ENCODE measurements around the gene ADRA2C. TPM values are rescaled to one million over a fixed set of nuclear protein-coding genes. Genes with fewer than 3 reads are reported as not detected.

ADRA2C gene
- total and polyA plus RNA-seq, 2 experiments from 2014 or later = 3.0 to 16.6 TPM

DNA sequence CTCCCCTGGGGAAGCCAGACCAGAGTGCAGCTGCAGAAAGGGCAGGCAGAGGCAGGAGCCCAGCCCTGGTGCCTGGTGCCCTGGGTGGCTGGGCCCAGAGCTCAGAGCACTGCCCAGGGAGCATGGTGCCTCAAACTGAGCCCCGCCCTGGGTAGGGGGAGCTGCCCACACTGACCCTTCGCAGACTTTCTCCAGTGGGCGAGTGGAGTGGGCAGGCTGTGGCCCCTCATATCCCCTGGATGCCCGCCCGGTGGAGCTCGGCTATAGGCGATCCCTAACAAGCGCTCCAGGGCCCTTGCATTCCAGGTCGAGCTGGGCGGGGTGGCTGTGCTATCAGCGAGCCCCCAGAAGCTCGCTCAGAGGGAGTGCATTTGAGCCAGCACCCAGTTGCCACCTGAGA is 17.1 kb upstream of the ADRA2C start:
- ATAC-seq (no peak), DNase-seq (ENCODE audit: low spot score) (no peak)
- H3K9me2 ChIP-seq (ENCODE audit: insufficient read depth) = no peaks in the 10 kb centered on the region
- H3K79me2 ChIP-seq (replicated peaks; ENCODE audit: insufficient read depth) = no peaks in the 10 kb centered on the region
- H3K4me3 ChIP-seq = no peak overlapping the region
- no peak for TF ChIP-seq EZH2 (IDR thresholded peaks at IDR 0.05; ENCODE audit: low read depth, unreplicated experiment)
- TF ChIP-seq ZNF331 (CRISPR knock-in tag; IDR thresholded peaks at IDR 0.05; ENCODE audit: low read depth) = no peak
- no peak for TF ChIP-seq STAT1 (IDR thresholded peaks at IDR 0.05; ENCODE audit: unreplicated experiment)
- no peak for TF ChIP-seq NANOG (IDR thresholded peaks at IDR 0.05; ENCODE audit: borderline replicate concordance)
- TF ChIP-seq, protein P1, sequence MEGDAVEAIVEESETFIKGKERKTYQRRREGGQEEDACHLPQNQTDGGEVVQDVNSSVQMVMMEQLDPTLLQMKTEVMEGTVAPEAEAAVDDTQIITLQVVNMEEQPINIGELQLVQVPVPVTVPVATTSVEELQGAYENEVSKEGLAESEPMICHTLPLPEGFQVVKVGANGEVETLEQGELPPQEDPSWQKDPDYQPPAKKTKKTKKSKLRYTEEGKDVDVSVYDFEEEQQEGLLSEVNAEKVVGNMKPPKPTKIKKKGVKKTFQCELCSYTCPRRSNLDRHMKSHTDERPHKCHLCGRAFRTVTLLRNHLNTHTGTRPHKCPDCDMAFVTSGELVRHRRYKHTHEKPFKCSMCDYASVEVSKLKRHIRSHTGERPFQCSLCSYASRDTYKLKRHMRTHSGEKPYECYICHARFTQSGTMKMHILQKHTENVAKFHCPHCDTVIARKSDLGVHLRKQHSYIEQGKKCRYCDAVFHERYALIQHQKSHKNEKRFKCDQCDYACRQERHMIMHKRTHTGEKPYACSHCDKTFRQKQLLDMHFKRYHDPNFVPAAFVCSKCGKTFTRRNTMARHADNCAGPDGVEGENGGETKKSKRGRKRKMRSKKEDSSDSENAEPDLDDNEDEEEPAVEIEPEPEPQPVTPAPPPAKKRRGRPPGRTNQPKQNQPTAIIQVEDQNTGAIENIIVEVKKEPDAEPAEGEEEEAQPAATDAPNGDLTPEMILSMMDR (conservative IDR thresholded peaks at IDR 0.05; ENCODE audit: low read depth in 2 of 2) = no peak
- no peak for TF ChIP-seq POLR2AphosphoS5 (IDR thresholded peaks at IDR 0.05; ENCODE audit: low read depth)
- no peak for TF ChIP-seq ZNF114 (CRISPR knock-in tag; IDR thresholded peaks at IDR 0.05)
- TF ChIP-seq, protein P2, sequence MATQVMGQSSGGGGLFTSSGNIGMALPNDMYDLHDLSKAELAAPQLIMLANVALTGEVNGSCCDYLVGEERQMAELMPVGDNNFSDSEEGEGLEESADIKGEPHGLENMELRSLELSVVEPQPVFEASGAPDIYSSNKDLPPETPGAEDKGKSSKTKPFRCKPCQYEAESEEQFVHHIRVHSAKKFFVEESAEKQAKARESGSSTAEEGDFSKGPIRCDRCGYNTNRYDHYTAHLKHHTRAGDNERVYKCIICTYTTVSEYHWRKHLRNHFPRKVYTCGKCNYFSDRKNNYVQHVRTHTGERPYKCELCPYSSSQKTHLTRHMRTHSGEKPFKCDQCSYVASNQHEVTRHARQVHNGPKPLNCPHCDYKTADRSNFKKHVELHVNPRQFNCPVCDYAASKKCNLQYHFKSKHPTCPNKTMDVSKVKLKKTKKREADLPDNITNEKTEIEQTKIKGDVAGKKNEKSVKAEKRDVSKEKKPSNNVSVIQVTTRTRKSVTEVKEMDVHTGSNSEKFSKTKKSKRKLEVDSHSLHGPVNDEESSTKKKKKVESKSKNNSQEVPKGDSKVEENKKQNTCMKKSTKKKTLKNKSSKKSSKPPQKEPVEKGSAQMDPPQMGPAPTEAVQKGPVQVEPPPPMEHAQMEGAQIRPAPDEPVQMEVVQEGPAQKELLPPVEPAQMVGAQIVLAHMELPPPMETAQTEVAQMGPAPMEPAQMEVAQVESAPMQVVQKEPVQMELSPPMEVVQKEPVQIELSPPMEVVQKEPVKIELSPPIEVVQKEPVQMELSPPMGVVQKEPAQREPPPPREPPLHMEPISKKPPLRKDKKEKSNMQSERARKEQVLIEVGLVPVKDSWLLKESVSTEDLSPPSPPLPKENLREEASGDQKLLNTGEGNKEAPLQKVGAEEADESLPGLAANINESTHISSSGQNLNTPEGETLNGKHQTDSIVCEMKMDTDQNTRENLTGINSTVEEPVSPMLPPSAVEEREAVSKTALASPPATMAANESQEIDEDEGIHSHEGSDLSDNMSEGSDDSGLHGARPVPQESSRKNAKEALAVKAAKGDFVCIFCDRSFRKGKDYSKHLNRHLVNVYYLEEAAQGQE (IDR thresholded peaks at IDR 0.05; ENCODE audit: unreplicated experiment) = no peak
- TF ChIP-seq, protein P3, sequence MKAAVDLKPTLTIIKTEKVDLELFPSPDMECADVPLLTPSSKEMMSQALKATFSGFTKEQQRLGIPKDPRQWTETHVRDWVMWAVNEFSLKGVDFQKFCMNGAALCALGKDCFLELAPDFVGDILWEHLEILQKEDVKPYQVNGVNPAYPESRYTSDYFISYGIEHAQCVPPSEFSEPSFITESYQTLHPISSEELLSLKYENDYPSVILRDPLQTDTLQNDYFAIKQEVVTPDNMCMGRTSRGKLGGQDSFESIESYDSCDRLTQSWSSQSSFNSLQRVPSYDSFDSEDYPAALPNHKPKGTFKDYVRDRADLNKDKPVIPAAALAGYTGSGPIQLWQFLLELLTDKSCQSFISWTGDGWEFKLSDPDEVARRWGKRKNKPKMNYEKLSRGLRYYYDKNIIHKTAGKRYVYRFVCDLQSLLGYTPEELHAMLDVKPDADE (IDR thresholded peaks at IDR 0.05) = no peak
- no peak for TF ChIP-seq CREB1 (CRISPR knock-in tag; IDR thresholded peaks at IDR 0.05; ENCODE audit: low read depth)
- TF ChIP-seq, protein P4, sequence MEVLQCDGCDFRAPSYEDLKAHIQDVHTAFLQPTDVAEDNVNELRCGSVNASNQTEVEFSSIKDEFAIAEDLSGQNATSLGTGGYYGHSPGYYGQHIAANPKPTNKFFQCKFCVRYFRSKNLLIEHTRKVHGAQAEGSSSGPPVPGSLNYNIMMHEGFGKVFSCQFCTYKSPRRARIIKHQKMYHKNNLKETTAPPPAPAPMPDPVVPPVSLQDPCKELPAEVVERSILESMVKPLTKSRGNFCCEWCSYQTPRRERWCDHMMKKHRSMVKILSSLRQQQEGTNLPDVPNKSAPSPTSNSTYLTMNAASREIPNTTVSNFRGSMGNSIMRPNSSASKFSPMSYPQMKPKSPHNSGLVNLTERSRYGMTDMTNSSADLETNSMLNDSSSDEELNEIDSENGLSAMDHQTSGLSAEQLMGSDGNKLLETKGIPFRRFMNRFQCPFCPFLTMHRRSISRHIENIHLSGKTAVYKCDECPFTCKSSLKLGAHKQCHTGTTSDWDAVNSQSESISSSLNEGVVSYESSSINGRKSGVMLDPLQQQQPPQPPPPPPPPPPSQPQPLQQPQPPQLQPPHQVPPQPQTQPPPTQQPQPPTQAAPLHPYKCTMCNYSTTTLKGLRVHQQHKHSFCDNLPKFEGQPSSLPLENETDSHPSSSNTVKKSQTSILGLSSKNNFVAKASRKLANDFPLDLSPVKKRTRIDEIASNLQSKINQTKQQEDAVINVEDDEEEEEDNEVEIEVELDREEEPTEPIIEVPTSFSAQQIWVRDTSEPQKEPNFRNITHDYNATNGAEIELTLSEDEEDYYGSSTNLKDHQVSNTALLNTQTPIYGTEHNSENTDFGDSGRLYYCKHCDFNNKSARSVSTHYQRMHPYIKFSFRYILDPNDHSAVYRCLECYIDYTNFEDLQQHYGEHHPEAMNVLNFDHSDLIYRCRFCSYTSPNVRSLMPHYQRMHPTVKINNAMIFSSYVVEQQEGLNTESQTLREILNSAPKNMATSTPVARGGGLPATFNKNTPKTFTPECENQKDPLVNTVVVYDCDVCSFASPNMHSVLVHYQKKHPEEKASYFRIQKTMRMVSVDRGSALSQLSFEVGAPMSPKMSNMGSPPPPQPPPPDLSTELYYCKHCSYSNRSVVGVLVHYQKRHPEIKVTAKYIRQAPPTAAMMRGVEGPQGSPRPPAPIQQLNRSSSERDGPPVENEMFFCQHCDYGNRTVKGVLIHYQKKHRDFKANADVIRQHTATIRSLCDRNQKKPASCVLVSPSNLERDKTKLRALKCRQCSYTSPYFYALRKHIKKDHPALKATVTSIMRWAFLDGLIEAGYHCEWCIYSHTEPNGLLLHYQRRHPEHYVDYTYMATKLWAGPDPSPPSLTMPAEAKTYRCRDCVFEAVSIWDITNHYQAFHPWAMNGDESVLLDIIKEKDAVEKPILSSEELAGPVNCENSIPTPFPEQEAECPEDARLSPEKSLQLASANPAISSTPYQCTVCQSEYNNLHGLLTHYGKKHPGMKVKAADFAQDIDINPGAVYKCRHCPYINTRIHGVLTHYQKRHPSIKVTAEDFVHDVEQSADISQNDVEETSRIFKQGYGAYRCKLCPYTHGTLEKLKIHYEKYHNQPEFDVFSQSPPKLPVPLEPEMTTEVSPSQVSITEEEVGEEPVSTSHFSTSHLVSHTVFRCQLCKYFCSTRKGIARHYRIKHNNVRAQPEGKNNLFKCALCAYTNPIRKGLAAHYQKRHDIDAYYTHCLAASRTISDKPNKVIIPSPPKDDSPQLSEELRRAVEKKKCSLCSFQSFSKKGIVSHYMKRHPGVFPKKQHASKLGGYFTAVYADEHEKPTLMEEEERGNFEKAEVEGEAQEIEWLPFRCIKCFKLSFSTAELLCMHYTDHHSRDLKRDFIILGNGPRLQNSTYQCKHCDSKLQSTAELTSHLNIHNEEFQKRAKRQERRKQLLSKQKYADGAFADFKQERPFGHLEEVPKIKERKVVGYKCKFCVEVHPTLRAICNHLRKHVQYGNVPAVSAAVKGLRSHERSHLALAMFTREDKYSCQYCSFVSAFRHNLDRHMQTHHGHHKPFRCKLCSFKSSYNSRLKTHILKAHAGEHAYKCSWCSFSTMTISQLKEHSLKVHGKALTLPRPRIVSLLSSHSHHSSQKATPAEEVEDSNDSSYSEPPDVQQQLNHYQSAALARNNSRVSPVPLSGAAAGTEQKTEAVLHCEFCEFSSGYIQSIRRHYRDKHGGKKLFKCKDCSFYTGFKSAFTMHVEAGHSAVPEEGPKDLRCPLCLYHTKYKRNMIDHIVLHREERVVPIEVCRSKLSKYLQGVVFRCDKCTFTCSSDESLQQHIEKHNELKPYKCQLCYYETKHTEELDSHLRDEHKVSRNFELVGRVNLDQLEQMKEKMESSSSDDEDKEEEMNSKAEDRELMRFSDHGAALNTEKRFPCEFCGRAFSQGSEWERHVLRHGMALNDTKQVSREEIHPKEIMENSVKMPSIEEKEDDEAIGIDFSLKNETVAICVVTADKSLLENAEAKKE (CRISPR knock-in tag; IDR thresholded peaks at IDR 0.05) = no peak
- no peak for TF ChIP-seq JUNB (IDR thresholded peaks at IDR 0.05; ENCODE audit: unreplicated experiment)
- no peak for TF ChIP-seq EZH2phosphoT487 (IDR thresholded peaks at IDR 0.05; ENCODE audit: unreplicated experiment)
- H3F3A ChIP-seq (replicated peaks; ENCODE audit: low read depth) = 0 out of 2 replicates have a peak, but pooled peaks cover 2% of the 10 kb centered on the region
- Mint-ChIP-seq H3K4me1 (peaks cover 41% of the 10 kb centered on the region), H3K36me3 (ENCODE audit: low read depth) (peaks cover under 1% of the 10 kb centered on the region; the same call in 1 of the 3 replicates), H3K27ac (no peak overlapping the region), H3K27me3 (ENCODE audit: insufficient read depth, low read depth, poor library complexity) (peaks cover 18% of the 10 kb centered on the region), H3K9me3 (no peaks in the 10 kb centered on the region; the same call in 2 of the 3 replicates), H3K4me3 (no peak overlapping the region)
- peaks cover 15% of the 10 kb centered on the region for H3K4me1 ChIP-seq (ENCODE audit: insufficient read depth)
- no peak overlapping the region for H2AFZ ChIP-seq
- no peaks in the 10 kb centered on the region for H3K27me3 ChIP-seq (ENCODE audit: insufficient read depth)
- H3K4me2 ChIP-seq = no peak overlapping the region
- no peaks in the 10 kb centered on the region for H3K36me3 ChIP-seq (ENCODE audit: insufficient read depth)
- H4K20me1 ChIP-seq (replicated peaks; ENCODE audit: insufficient read depth) = no peaks in the 10 kb centered on the region
- no peak overlapping the region for H3K27ac ChIP-seq (ENCODE audit: low read depth)

Measured in GM23338 (cell line).